H54 (cell line): Measurements from ENCODE around the gene KLHL21.
"Not testable (repeated sequence)": the region's sequence is repeated elsewhere in the genome, so short reads cannot be mapped to it uniquely, and the experiment has no call there.

Source experiments
- DNase-seq: peaks from one replicate; pipeline ENCODE4 v3.0.0; 2011; ENCODE audit warnings: low spot score, mixed read lengths; ENCODE audit not compliant: insufficient read length
- FAIRE-seq: peaks from 3 replicates; lab custom pipeline; 2011; peaks lifted over from hg19 to GRCh38; lab: Jason Lieb, UNC
- POLR2A ChIP-seq: IDR thresholded peaks from 2 replicates; pipeline ENCODE4 v1.6.1; 2011; ENCODE audit warnings: low read depth, mild to moderate bottlenecking, low read length

KLHL21 gene

DNA sequence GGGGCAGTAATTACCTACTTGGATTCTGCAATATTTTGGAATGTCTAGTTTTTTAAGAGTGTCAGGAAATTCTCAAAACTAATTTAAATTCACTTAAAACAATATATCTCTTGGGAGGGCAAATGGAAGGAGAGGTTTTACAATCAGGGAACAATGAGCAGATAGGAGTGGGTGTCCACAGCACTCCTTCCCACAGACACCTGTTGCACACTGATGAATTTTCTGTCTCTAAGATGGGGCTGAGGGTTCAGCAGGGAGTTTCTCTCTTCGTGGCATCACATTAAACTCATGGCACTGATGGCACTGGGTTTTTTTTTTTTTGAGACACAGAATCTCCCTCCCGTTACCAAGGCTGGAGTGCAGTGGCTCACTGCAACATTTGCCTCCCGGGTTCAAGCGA, 16.4 kb upstream of the KLHL21 start:
- TF ChIP-seq POLR2A, result no peak
- FAIRE-seq, result no peak
- DNase-seq, result no peak

DNA sequence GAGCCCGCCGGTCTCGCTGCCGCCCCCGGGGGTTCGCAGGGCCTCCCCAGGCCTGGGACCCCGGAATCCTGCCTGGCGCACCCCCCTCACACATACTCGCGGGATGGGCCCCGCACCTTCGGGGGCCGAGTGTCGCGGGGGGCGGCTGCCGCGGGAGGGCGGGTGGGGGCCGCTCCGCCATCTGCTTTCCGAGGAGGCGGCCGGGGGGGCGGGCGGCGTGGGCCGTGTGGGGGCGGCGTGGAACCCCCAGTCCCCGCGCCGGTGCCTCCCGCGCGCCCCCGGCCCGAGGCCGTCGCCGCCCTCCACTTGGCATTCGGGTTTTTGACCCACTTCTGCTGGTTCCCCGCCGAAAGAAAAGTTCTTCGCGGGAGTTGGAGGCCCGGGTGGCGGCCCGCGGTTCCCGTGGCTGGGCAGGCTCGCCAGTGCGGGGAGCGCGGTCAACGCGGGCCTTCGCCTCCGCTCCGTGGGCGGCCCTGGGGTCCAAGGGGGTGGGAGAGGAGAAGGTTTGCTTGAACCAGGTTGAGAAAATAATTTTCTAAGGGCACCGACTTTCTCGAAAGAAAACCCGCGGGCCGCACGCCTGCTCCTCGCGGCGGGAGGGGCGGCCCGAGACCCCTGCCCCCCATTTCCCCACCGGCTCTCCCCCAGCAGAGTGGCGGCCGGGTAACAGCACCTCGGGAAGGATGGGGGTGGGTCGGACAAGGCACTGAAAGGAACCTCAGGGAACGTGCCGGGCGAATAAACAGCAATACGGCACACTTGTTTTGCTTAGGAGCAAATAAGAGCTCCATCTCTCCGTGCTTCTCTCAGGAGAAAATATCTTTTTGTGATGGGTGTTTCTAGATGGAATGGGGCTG, 12.5 kb upstream of the KLHL21 start:
- TF ChIP-seq POLR2A, result no peak
- DNase-seq, result no peak
- FAIRE-seq, result no peak

DNA sequence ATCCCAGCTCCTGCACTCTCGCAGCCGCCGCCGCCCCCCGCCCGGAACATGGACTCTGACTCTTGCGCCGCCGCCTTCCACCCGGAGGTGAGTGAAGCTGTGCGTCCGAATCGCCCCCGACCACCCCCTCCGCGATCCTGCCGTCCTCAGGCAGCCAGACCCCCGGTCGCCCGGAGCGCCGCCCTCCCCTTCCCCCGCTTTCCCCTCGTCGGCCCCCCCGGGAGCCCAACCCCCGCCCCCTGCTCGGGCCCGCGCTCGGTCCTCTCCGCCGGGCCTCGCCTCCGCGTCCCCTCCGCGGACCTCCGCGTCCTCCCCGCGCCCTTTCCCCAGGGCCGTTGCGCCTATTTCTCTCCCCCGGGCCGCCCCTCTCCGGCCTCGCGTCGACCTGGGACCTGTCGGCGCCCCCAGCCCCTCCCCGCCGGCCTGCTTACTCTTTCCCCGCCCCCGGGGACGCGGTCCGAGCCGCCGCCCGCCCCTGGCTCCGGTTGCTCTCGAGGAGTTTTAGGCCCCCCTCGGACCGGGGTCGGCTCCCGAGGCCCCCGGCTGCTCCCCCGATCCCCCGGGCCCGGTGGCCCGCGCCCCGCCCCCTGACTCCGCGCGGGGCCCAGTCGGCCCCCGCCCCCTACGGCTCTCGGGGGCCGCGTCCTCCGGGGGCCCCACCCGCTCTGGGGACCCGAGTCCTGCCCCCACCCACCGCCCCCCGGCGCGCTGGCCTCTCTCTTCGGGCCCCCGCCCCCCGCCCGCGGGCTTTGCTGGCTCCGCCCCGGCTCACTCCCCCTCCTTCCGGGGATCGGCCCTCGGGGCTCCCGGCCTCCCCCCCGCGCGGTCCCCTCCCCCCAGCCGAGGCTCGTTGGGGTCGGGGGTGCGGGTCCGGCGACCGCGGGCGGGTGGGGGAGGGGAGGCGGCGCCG, 11.6 kb upstream of the KLHL21 start:
- DNase-seq (no peak), FAIRE-seq (no peak)
- TF ChIP-seq POLR2A, result no peak

DNA sequence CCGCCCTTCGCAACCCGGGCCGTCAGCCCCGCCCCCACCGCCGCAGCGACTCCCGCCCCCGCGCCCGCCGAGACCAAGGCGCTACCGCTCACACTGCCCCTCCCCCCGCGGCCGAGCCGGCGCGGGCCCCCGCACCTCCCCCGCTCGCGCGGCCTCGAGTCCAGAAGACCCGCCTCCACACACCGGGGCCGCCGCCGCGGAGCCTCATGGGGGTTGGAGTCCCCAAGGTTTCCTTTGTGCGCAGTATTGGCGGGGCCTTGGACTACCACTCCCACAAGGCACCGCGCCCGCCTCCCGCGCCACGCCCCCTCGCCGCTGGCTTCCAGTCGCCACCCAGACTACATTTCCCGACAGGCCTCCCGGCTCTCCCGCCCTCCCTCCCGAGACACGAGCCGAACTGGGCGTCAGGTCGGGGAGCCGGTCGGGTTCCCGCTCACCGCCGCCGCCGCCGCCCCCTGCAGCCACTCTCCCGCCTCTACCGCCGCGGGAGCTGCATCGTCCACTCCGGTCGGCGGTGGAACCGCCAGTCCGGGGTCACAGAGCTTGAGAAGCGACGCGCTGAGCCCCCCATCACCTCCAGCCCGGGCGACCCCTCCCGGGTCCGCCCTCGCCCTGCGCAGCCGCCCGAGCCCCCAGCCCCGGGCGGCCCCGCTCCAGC, 10.8 kb upstream of the KLHL21 start, which contains the start of gene PHF13:
PHF13 (plus strand) TSS at position 371 of the 658 bp plus-strand sequence. CDS start 336 bp downstream, outside the sequence.
- FAIRE-seq (peak; percentile 41), DNase-seq (peak; percentile 95)
- TF ChIP-seq POLR2A, result no peak

DNA sequence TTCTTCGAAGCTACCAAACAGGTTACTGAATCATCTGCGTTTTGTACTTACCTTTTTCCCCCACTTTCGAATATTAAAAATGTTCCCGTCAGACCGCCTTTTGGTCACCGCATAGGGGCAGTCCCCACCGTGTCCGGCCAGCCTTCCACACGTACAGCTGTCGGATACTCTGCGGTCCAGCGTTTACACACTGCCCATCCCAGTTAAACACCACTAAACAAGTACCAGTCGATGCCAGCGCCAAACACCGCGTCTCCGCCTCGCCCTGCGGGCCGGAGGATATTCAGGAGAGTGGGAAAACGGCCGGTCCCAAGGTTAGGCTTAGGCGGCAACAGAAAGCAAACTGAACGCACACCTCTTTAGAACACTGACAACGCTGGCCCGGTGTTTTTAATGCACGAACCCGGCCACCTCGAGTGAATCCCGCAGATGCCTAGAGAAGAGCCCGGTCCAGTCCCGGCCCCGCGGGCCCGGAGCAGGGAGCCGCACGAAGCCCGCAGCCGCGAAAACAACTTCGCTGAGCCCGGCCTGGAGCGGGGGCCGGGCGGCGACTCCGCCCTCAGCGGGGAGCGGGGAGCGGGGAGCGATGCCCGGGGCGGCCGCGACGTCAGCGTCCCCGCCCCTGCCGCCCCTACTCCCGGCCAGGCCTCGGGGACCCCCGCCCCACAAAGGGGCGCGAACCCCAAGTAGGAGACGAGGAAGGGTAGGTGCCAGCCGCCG, 10.1 kb upstream of the KLHL21 start:
- peak; percentile 42 for DNase-seq

DNA sequence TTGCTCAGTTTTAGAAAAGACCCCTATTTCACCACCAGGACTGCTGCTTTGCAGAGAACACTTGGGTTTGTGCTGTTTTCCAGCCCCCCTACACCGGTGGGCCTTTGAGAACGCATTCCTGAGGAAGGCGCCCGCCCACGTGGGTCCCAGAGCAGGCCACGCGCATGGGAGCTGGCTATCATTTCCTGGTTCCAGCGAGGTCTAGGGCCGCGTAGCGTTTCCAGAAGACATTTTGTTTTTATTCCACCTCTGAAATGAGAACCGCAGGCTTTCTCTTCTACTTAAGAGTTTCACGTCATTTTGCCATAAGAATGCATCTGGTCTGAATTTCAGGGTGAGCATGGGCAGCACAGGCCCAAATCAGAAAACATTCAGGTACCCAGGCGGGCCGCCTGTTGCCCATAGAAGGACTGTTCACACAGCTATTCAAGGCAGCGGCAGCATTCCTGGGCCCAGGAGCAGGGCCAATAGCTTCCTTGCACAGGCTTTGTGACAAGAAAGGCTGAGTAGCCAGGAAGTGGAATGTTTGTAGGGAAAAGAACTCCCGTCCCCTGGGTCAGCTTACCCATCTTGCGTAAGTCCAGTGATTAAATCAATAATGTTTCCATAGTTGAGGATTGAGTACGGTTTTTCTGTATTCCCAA, 1.4 kb upstream of the KLHL21 start:
- TF ChIP-seq POLR2A, result no peak
- FAIRE-seq (no peak), DNase-seq (no peak)

More for the DNA sequence above, 10.1 kb upstream of the KLHL21 start:
- TF ChIP-seq POLR2A, result peak; percentile 31; the same call in 1 of the 2 replicates
- peak; percentile 6 for FAIRE-seq

DNA sequence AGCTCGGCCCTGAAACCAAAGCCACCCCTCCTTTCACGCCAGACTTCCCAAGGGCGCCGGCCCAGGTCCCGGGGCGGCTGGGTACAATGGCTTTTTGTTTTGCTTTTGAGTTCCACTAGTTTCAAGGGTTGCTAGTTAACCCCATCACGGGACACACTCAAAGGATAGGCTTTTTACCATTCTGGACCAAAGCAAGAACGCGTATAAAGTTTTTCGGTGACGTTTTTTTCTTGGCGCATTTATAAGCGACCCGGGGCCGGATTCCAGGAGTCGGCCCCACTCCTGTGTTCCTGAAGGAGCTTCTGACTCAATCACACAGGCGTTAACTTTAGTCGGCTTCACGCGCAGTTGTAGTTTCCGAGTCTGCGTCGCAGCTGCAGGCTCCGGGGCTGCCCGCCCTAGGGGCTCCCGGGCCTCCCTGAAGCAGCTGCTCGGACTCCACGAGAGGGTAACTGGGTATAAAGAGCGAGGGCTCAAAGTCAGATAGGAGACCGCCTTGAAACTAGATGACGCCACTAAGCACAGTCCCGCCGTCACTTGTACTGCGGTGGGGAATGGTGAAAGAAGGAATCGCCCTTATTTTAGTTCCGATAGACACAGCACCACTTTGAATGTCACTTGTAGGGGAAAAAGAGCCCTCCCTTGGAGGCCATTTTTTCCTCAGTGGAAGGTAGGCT, 707 bp upstream of the KLHL21 start:
- FAIRE-seq (no peak), DNase-seq (no peak)
- TF ChIP-seq POLR2A, result no peak

DNA sequence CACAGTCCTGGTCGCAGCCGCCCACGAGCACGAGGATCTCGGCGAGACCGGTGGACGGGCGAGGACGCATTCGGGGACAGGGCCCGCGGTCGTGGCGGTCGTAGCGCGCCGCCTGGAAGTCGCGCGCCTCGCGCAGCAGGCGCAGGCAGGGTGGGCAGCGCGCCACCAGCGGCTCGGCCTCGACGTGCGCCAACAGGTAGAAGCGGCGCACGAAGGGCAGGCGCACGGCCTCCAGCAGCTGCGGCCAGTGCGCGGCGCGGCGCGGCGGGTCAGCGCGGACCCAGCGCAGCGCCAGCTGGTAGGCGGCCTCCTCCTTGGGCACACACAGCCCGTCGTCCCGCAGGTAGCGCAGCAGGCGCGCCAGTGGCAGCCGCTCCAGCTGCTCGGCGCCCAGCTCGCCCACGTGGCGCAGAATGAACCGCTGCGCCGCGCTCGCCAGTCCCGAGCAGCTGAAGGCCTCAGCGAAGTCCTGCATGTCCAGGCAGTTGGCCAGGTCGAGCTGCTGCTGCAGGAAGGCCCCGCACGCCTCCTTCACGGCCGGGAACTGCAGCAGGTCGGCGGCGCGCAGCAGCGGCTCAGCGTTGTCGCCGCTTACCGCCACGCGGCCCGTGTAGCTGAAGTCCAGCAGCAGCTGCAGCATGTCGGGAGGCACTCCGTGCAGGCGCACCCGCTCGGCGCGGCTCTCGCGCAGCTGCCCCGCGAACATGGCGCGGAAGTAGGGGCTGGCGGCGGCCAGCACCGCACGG, 573 bp downstream of the KLHL21 start:
- 0 out of 2 replicates have a peak, but pooled peaks have one; percentile 4 for TF ChIP-seq POLR2A
- no peak for FAIRE-seq
- DNase-seq, result no peak

DNA sequence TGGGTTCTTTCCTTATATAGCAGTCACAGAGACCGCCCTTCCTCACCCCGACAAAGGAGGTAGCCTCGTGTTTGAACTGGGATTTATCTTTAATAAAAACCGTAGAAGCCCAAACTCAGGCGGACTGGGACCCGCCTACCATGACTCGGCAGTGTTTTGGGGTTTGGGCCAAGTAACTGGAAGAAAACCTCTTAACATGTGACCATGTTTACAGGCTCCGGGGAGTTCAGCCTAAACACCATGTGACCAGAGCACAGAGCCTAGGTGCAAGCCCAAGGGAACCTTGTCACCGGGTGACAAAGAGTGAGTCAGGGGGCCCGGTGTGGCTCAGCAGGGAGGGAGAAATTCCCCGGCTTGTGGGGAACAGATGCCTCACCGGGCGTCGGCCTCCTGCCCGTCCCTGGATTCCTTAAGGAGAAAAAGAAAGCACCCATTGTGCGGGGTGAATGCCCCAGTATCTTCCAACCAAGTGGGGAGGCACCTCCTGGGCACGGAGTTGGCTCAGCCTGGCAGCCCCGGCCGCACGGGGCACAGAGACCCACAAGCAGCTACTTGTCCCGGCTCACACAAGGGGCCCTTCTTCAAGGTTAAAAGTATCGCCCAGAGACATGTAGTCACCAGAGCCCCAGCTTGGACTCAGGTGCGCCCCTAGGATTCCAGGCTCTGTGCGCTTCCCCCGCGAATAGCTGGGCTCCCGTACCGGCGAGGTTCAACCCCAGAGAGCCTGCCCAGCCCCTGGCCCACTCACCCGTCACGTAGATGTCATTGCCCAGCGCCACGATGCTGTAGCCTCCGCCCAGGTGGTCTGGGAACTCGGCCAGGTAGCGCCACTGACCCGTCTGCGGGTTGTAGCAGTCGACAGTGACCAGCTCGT, 1.4 kb downstream of the KLHL21 start:
- FAIRE-seq (peak; percentile 88), DNase-seq (peak; percentile 86)
- TF ChIP-seq POLR2A, result no peak

DNA sequence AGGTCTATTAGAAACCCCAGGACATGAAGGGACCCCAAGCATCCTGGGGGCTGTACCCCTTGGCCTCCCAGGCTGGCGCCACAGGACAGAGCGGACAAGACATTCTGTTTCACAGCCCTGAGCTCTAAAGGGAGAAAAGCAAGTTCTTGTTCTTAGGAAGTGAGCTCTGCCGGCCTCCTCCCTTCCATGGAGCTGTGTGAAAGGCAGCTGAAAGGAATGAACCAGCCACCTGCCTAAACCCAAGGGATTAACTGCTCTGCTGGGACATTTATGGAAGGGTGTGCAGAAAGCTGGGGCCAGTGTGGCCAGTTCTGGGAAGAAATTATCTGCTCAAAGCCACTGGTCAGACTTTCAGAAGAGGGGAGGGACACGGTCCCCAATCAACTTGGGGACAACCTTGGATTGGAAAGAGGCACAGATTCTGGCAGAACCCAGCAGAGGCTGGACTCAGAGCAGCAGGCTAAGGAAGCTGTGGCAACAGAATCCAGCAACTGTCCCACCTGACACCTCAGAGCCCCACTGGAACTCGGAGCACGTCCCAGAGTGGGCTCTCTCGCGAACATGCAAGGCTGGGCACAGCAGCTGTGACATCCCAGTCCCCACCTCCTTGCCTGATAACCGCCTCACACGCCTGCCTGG, 2.1 kb downstream of the KLHL21 start:
- DNase-seq (no peak), FAIRE-seq (no peak)
- TF ChIP-seq POLR2A, result no peak

DNA sequence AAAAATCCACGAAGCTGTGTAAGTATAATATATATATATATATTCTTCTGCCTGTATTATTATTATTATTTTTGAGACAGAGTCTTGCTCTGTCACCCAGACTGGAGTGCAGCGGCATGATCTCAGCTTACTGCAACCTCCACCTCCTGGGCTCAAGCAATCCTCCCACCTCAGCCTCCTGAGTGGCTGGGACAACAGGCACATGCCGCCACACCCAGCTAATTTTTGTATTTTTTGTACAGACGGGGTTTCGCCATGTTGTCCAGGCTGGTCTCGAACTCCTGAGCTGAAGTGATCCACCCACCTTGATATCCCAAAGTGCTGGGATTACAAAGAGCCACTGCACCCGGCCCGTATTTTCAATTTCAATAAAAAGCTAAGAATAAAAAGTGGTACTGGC, 2.7 kb downstream of the KLHL21 start:
- not testable (repeated sequence) for FAIRE-seq, DNase-seq
